GM18520 (cell line): ENCODE measurements around the gene OPN4.

Source experiments
- ATAC-seq: cut with Tn5 transposase; IDR thresholded peaks from one replicate; pipeline ENCODE4 v1.9.1; 2021; ENCODE audit not compliant: unreplicated experiment

OPN4 gene

GRCh38 chr10:86646933-86647332 lies 7.4 kb upstream of the OPN4 start:
- ATAC-seq, result no peak

- ATAC-seq, result no peak
Observed at GRCh38 chr10:86647773-86648703, 6.3 kb upstream of the OPN4 start.

- ATAC-seq, result no peak
Observed at GRCh38 chr10:86648704-86649427, 5.5 kb upstream of the OPN4 start.

GRCh38 chr10:86649471-86650150 lies 4.7 kb upstream of the OPN4 start:
- ATAC-seq, result no peak

GRCh38 chr10:86650151-86650550 lies 4.2 kb upstream of the OPN4 start:
- ATAC-seq, result no peak

GRCh38 chr10:86651021-86651471 lies 3.3 kb upstream of the OPN4 start:
- no peak for ATAC-seq

- ATAC-seq, result no peak
Observed at GRCh38 chr10:86651631-86652331, 2.6 kb upstream of the OPN4 start.

- ATAC-seq, result no peak
Observed at GRCh38 chr10:86652361-86653202, 1.8 kb upstream of the OPN4 start.

- no peak for ATAC-seq
Observed at GRCh38 chr10:86653379-86653778, 968 bp upstream of the OPN4 start.

- no peak for ATAC-seq
Observed at GRCh38 chr10:86653987-86654386, 360 bp upstream of the OPN4 start.

GRCh38 chr10:86655173-86655540 lies 810 bp downstream of the OPN4 start:
- ATAC-seq, result no peak

- no peak for ATAC-seq
Observed at GRCh38 chr10:86655596-86655995, 1.2 kb downstream of the OPN4 start.

- no peak for ATAC-seq
Observed at GRCh38 chr10:86657011-86657395, 2.7 kb downstream of the OPN4 start.

GRCh38 chr10:86657396-86658011 lies 3.2 kb downstream of the OPN4 start:
- ATAC-seq, result no peak

- ATAC-seq, result no peak
Observed at GRCh38 chr10:86658261-86658741, 4.0 kb downstream of the OPN4 start.

GRCh38 chr10:86658751-86659150 lies 4.4 kb downstream of the OPN4 start:
- no peak for ATAC-seq

- no peak for ATAC-seq
Observed at GRCh38 chr10:86659161-86659691, 4.9 kb downstream of the OPN4 start.

- no peak for ATAC-seq
Observed at GRCh38 chr10:86659721-86660453, 5.5 kb downstream of the OPN4 start.
